SH-SY5Y (cell line): ENCODE results near the gene UBE2E1.

Experiments used
- GATA2 ChIP-seq: IDR thresholded peaks from 2 replicates; pipeline ENCODE4 v1.6.1; 2011; ENCODE audit warnings: mild to moderate bottlenecking, low read depth, low read length
- GATA3 ChIP-seq: IDR thresholded peaks from 2 replicates; pipeline ENCODE4 v1.6.1; 2011; ENCODE audit warnings: low read depth, mild to moderate bottlenecking, low read length, moderate library complexity

DNA sequence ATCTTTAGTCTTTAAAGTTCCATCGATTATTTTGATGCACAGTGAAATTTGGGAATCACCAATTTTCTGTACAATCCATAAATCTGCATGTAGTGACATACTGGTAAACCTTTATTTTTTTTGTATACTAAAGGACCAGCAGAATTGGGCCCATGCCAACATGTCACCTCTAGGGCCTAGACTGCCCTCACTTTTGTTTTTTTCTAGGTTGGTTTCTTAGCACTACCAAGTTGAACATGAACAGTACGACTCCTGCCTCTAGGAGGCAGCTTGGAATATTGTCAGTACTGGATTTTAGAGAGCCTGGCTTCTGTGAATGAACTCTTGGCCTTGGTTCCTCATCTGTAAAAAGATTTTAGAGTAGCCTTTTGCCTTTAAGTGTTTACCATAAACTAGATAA lies 78.7 kb downstream of the UBE2E1 start:
- TF ChIP-seq GATA3, result no peak
- no peak for TF ChIP-seq GATA2
